HCT116 (cell line): ENCODE data around the gene MAEA. TPM values are rescaled to one million over a fixed set of nuclear protein-coding genes. Genes with fewer than 3 reads are reported as not detected.
A peak's percentile ranks its signal among the peaks of the same experiment; 100 is the strongest.

Experiments
- ATAC-seq: fragments of 200-7000 bp; cut with Tn5 transposase; 2 replicates; pipeline ENCODE4 v1.9.1; 2020; ENCODE audit warnings: mild to moderate bottlenecking, moderate library complexity
- BruUV-seq: library from RNA; stranded (reverse); fragments of 400-500 nt; replicated peaks from 2 replicates; lab custom pipeline; 2021; lab: Mats Ljungman, UMichigan
- CTCF ChIA-PET: fragments of 300-600 bp; sonication (Branson Sonifier 250); formaldehyde crosslinking; loops from one replicate; lab custom pipeline; 2021; ENCODE audit warnings: antibody characterized with exemption; lab: Charles Lee
- POLR2A ChIA-PET: fragments of 300-600, 350-600 bp; sonication (Branson Sonifier 250); formaldehyde crosslinking; loops from one replicate; lab custom pipeline; 2021; ENCODE audit warnings: antibody characterized with exemption; lab: Charles Lee
- RAD21 ChIA-PET, 2 experiments: fragments of 300-600 bp; sonication (Branson Sonifier 250); formaldehyde crosslinking; loops; one replicate each; lab custom pipeline; 2023; ENCODE audit warnings: low total read pairs in 2 of 2; ENCODE audit not compliant: uncharacterized antibody in 2 of 2, unreplicated experiment in 2 of 2, low non-redundant PET in 1 of 2; lab: Charles Lee
- DNase-seq: peaks from one replicate; pipeline ENCODE4 v3.0.0-alpha.2; 2010; ENCODE audit warnings: low read depth, low spot score
- H2AFZ ChIP-seq: fragments of 200-600 bp; shearing (Covaris generic), sonication (generic); 2 replicates; pipeline ENCODE4 v1.6.1; 2017; ENCODE audit warnings: low read depth, mixed run types, mixed read lengths, antibody characterized with exemption, low read length; ENCODE audit not compliant: poor library complexity, severe bottlenecking
- H3K27ac ChIP-seq: 2 replicates; pipeline ENCODE4 v1.5.1; 2012; ENCODE audit warnings: low read depth, low read length
- H3K27me3 ChIP-seq: fragments of 200-600 bp; sonication (generic); 2 replicates; pipeline ENCODE4 v1.6.1; 2016; ENCODE audit warnings: mixed run types, low read length, mixed read lengths; ENCODE audit not compliant: insufficient read depth
- H3K36me3 ChIP-seq, 2 experiments: fragments of 200-500 bp in 1 of 2; fragments of 200-600 bp in 1 of 2; sonication (Bioruptor generic) in 1 of 2; sonication (generic) in 1 of 2; 2 replicates each; pipeline versions ENCODE4 v1.5.1 to v1.6.1; 2014 to 2016; ENCODE audit warnings: low read length in 2 of 2, inconsistent platforms in 1 of 2, mixed read lengths in 1 of 2, mixed run types in 1 of 2; ENCODE audit not compliant: insufficient read depth in 2 of 2, control insufficient read depth in 1 of 2
- H3K4me1 ChIP-seq, 2 experiments: fragments of 200-600 bp in 1 of 2; sonication (generic) in 1 of 2; 2 replicates each; pipeline versions ENCODE4 v1.5.1 to v1.6.1; 2012 to 2017; ENCODE audit warnings: low read length in 2 of 2, inconsistent platforms in 1 of 2, mild to moderate bottlenecking in 1 of 2, mixed read lengths in 1 of 2, mixed run types in 1 of 2, moderate library complexity in 1 of 2; ENCODE audit not compliant: insufficient read depth in 2 of 2, control insufficient read depth in 1 of 2
- H3K4me2 ChIP-seq: fragments of 200-600 bp; sonication (generic); 2 replicates; pipeline ENCODE4 v1.6.1; 2017; ENCODE audit warnings: mixed run types, low read length, mixed read lengths
- H3K4me3 ChIP-seq, 2 experiments: fragments of 200-600 bp in 1 of 2; sonication (generic) in 1 of 2; replicated peaks in 1 of 2; 2 replicates each; pipeline ENCODE4 v1.5.1; 2011 to 2016; ENCODE audit warnings: low read length in 2 of 2, control low read depth in 1 of 2, low read depth in 1 of 2, mild to moderate bottlenecking in 1 of 2, mixed read lengths in 1 of 2, mixed run types in 1 of 2
- H3K79me2 ChIP-seq: fragments of 200-600 bp; sonication (generic); 2 replicates; pipeline ENCODE4 v1.6.1; 2017; ENCODE audit warnings: mild to moderate bottlenecking, mixed run types, low read length, moderate library complexity, mixed read lengths; ENCODE audit not compliant: insufficient read depth
- H3K9ac ChIP-seq: fragments of 200-600 bp; sonication (generic); 2 replicates; pipeline ENCODE4 v1.6.1; 2016; ENCODE audit warnings: low read length, mixed read lengths
- H3K9me2 ChIP-seq: fragments of 200-600 bp; sonication (generic), shearing (Covaris generic); 2 replicates; pipeline ENCODE4 v1.6.1; 2017; ENCODE audit warnings: mixed run types, mild to moderate bottlenecking, moderate library complexity; ENCODE audit not compliant: insufficient read depth
- H3K9me3 ChIP-seq, 2 experiments: fragments of 200-500 bp in 1 of 2; fragments of 200-600 bp in 1 of 2; sonication (Bioruptor generic) in 1 of 2; sonication (generic) in 1 of 2; 2 replicates each; pipeline ENCODE4 v1.6.1; 2014 to 2017; ENCODE audit warnings: low read length in 2 of 2, mixed read lengths in 2 of 2, inconsistent platforms in 1 of 2, low read depth in 1 of 2, mild to moderate bottlenecking in 1 of 2, mixed run types in 1 of 2, moderate library complexity in 1 of 2; ENCODE audit not compliant: control insufficient read depth in 1 of 2, insufficient read depth in 1 of 2
- H4K20me1 ChIP-seq: fragments of 200-600 bp; sonication (generic), shearing (Covaris generic); 2 replicates; pipeline ENCODE4 v1.6.1; 2017; ENCODE audit warnings: mixed run types, mild to moderate bottlenecking, moderate library complexity; ENCODE audit not compliant: insufficient read depth
- CBX3 ChIP-seq: IDR thresholded peaks from 2 replicates; pipeline ENCODE4 v1.6.1; 2012; ENCODE audit warnings: low read depth
- CTCF ChIP-seq, 3 experiments: fragments of 200-600 bp in 1 of 3; sonication (generic) in 1 of 3; IDR thresholded peaks in 2 of 3; conservative IDR thresholded peaks in 1 of 3; 2 replicates each; pipeline ENCODE4 v1.5.1; 2012 to 2017; ENCODE audit warnings: low read depth in 2 of 3, low read length in 2 of 3, antibody characterized with exemption in 1 of 3, borderline replicate concordance in 1 of 3, control low read depth in 1 of 3, mild to moderate bottlenecking in 1 of 3, mixed read lengths in 1 of 3, mixed run types in 1 of 3, moderate library complexity in 1 of 3; ENCODE audit not compliant: insufficient read depth in 1 of 3
- EZH2 ChIP-seq: fragments of 200-600 bp; sonication (generic); IDR thresholded peaks from 2 replicates; pipeline ENCODE4 v1.6.1; 2017; ENCODE audit warnings: antibody characterized with exemption, mixed run types
- MAX ChIP-seq: IDR thresholded peaks from 2 replicates; pipeline ENCODE4 v1.6.1; 2012
- RAD21 ChIP-seq: IDR thresholded peaks from 2 replicates; pipeline ENCODE4 v1.6.1; 2012; ENCODE audit warnings: low read depth, mild to moderate bottlenecking
- SRF ChIP-seq: IDR thresholded peaks from 2 replicates; pipeline ENCODE4 v1.6.1; 2012; ENCODE audit warnings: low read depth
- YY1 ChIP-seq: IDR thresholded peaks from 2 replicates; pipeline ENCODE4 v1.6.1; 2011; ENCODE audit warnings: low read length, low read depth, moderate library complexity, mild to moderate bottlenecking; ENCODE audit not compliant: insufficient replicate concordance; ENCODE audit errors: extremely low read depth
- intact Hi-C: fragments of 100-400 bp; cut with micrococcal nuclease; formaldehyde crosslinking; loops from 2 replicates; pipeline ENCODE4 v1.10.0; 2022
- total RNA-seq: library from RNA; stranded (reverse); gene quantifications from one replicate; pipeline ENCODE4 v1.2.1, GENCODE V29; 2021; ENCODE audit not compliant: unreplicated experiment

Gene MAEA
- total RNA-seq, 1 experiment from 2014 or later = 88.3 TPM

GRCh38 chr4:1318046-1318375, 28.3 kb downstream of the MAEA start (continued):
- TF ChIP-seq YY1 = no peak
- no peak for TF ChIP-seq RAD21
- TF ChIP-seq SRF = no peak
- TF ChIP-seq EZH2 = no peak
- no peak for TF ChIP-seq MAX

GRCh38 chr4:1318488-1319213, 29.0 kb downstream of the MAEA start:
- H3K9me2 ChIP-seq = no peaks in the 10 kb centered on the region
- no peak overlapping the region for H3K9ac ChIP-seq
- H3K4me3 ChIP-seq = no peak overlapping the region
- POLR2A ChIA-PET = interaction anchor here (1.2 kb wide), 1 partner anchor 29 kb away, joined by 3 read pairs; the partner anchor contains the start of gene MAEA
- H2AFZ ChIP-seq = no peak overlapping the region
- CTCF ChIA-PET = no interaction called here
- H3K4me1 ChIP-seq = peaks cover 5 to 23% of the 10 kb centered on the region in 2 experiments; a peak in 3 of 4 replicates
- H3K27me3 ChIP-seq = no peaks in the 10 kb centered on the region
- H3K27ac ChIP-seq = no peak overlapping the region
- H3K79me2 ChIP-seq = peaks cover 44% of the 10 kb centered on the region
- RAD21 ChIA-PET = no interaction called here
- H3K4me2 ChIP-seq = no peak overlapping the region
- DNase-seq (peak; percentile 3), ATAC-seq (peak; percentile 72)
- peaks cover 29 to 37% of the 10 kb centered on the region in 2 experiments; a peak in 3 of 4 replicates for H3K36me3 ChIP-seq
- intact Hi-C loops = no loop called here
- no peaks in the 10 kb centered on the region for H3K9me3 ChIP-seq
- TF ChIP-seq CTCF (IDR thresholded peaks at IDR 0.05 in 2 of 3, conservative IDR thresholded peaks at IDR 0.05 in 1 of 3; ENCODE audit: borderline replicate concordance in 1 of 3, insufficient read depth in 1 of 3, low read depth in 2 of 3, low read length in 2 of 3) (peak; percentile 26 to 78 (median 61); a peak in 5 of 6 replicates), CBX3 (no peak), SRF (no peak)
- BruUV-seq = no TSS peak
- H4K20me1 ChIP-seq = no peaks in the 10 kb centered on the region
